Left cardiac atrium (tissue), 4 donors: Measurements from ENCODE around the gene PSMA6. TPM values are rescaled to one million over a fixed set of nuclear protein-coding genes. Genes with fewer than 3 reads are reported as not detected.
A peak's percentile ranks its signal among the peaks of the same experiment; 100 is the strongest.
"Not testable (repeated sequence)": the region's sequence is repeated elsewhere in the genome, so short reads cannot be mapped to it uniquely, and the experiment has no call there.

ENCODE experiments used
- ATAC-seq, 2 donors: fragments of 200-7000 bp; cut with Tn5 transposase; one replicate each; pipeline ENCODE4 v1.9.1; 2020; ENCODE audit warnings: mild to moderate bottlenecking in 2 of 2, moderate library complexity in 2 of 2
- DNase-seq: peaks from one replicate; pipeline ENCODE4 v3.0.0-alpha.2; 2020
- intact Hi-C, 2 donors: fragments of 100-400 bp; cut with DNase I; formaldehyde crosslinking; loops; one replicate each; pipeline versions ENCODE4 v1.14.1 to v1.15.1; 2022 to 2023
- total RNA-seq, 2 donors: library from RNA; stranded (reverse); fragmentation: NEBNext Ultra II Directional; extraction: Animal tissue kit (Norgen Biotek cat#: 25700); gene quantifications; one replicate each; pipeline ENCODE4 v1.2.1, GENCODE V29; 2021
- donor health status: DM: no; HTN: yes; CAD: no.
- donor health status: DM: no; HTN: yes; CAD: no; lungs with severe emphysema.
- donor health status: DM: yes; HTN: yes; CAD: no.
- donor health status: Dilated cardiomyopathy.

The PSMA6 gene
- total RNA-seq, 2 donors from 2014 or later, result 131 to 165 TPM

DNA sequence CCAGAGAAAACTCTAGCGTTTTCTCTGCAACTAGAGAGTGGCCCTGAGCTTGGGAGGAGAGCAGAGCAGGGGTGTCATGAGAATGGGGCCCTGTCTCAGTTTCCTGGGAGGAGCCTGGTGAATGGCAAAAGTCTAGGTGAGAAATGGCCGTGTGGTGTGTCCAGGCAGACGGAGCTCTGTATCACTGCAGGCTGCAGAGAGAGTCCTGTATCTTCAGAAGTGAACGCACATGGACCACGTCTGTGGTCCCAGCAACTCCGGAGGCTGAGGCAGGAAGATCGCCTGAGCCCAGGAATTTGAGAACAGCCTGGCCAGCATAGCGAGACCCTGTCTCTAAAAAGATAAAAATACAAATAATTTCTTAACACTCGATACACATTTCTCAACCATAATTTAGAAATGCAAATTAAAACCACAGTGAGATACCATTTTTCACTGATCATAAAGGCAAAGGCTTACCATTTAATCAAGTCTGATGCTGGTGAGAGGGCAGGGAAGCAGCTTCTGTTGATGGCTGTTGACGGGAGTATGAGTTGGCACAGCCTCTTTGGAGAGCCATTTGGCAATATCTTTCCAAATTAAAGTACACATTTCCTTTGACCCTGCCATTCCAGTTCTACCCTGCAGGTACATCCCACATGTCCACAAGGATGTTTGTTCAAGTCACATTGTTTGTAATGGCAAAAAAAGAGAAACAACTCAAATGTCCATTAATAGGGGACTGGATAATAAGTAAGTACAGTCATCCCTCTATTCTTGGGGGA is 61.4 kb downstream of the PSMA6 start:
- no peak for ATAC-seq
- intact Hi-C loops, result no loop called here
- DNase-seq, result no peak

DNA sequence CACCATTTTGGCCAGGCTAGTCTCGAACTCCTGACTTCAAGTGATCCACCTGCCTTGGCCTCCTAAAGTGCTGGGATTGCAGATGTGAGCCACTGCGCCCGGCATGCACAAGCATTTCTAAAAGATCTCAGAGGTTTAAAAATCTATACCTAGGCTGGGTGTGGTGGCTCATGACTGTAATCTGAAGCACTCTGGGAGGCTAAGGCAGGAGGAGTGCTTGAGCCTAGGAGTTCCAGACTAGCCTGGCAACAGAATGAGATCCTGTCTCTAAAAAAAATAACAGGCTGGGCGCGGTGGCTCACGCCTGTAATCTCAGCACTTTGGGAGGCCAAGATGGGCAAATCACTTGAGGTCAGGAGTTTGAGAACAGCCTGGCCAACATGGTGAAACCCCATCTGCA is 63.1 kb downstream of the PSMA6 start:
- DNase-seq, intact Hi-C loops, ATAC-seq: not testable (repeated sequence)

DNA sequence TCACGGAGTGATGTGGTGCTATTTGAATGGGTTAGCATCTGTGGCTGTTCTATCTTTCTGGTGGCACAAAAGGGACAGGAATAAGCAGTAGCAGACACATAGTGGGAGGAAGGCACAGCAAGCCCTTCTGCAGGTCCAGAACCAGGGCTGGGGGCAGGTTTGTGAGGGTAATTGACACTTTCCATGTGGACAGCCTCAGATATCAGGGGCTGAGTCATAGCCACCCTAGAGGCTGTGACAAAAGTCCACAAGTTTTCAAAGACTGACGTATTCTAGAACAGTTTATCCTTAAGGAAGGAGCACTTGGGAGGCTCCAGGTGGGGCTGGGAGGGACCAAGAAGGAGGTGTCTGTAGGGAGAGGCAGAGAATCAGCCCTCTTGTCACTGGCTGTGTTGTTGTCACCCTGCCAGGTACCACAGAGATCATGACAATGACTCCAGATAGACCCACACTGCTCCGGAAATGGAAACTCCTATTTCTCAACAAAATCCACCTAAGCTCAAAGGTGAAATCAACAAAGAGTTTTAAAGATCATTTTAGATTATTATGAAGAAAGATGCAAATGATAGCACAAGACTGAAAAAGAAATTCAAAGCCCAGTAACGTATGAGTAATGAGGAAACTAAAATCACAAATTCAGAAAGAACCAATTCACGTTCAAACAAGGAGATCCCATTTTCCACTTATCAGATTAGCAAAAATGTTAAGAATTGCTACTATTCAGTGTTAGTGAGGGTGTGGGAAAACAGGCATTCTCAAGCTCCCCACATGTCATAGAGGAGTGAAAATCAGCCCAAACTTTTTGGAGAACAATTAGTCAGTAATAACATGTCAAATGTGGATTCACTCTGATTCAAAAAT is 64.0 kb downstream of the PSMA6 start:
- DNase-seq, result no peak
- peak in 1 of 2 donors; percentile 33 for ATAC-seq

DNA sequence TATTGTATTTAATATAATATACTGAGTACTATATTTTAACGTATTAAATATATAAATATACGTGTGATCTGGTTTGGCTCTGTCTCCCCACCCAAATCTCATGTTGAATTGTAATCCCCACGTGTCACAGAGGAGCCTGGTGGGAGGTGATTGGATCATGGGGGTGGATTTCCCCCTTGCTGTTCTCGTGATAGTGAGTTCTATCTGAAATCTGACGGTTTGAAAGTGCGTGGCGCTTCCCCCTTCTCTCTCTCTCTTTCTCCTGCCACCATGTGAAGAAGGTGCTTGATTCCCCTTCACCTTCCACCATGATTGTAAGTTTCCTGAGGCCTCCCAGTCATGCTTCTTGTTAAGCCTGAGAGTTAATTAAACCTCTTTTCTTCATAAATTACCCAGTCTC is 67.5 kb downstream of the PSMA6 start:
- intact Hi-C loops, ATAC-seq, DNase-seq: not testable (repeated sequence)

More for the DNA sequence above, 64.0 kb downstream of the PSMA6 start:
- intact Hi-C loops, result no loop called here

DNA sequence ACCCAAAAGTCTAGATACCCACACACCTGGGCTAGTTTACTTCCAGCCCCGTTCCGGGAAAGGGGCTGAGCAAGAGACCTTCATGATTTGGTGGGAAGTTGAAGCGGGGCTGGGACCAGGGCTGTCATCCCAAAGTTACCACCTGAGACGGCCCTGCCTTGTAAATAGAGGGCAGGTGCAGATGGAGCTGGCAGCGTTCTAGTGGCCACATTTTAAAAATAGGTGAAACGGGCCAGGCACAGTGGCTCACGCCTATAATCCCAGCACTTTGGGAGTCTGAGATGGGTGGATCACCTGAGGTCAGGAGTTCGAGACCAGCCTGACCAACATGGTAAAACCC is 68.9 kb downstream of the PSMA6 start:
- intact Hi-C loops, result no loop called here
- DNase-seq, result no peak

DNA sequence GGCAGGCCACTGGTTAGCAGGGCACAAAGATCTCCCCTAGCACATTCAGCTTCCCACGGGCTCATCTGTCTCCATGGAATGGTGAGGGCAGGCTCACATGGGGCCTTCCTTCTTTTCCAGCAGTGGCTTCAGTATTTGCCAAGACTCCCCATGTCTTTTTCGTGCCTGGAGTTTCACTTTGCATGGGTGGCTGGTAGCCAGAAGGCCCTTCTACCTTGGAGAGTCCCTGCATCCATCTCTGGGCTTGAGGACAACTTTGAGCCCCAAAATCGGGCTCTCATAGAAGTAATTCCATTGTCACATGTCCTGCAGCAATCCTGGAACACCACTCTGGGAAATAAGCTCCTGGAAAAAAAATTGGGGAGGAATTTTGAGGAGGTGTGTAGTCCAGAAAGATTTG is 70.3 kb downstream of the PSMA6 start:
- intact Hi-C loops, result no loop called here
- DNase-seq (no peak), ATAC-seq (no peak)

More for the DNA sequence above, 68.9 kb downstream of the PSMA6 start:
- ATAC-seq, result no peak

DNA sequence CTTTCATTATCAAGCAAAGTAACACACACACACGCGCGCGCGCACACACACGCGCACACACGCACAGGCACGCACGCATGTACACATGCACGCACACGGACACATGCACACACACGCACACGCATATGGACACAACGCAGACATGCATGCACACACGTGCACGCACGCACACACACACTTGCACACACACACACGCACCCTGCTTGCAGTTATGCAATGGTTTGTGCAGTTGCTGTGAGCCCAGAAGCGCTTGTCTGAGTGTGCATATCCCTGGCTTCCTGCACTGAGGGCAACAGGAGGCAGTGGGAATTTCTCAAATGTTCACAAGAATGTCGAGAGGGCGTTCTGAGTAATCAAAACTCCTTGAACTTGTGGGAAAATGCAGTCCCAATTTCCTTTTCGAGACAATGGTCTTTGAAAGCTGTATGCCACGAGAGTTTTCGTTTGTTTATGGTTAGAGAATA is 70.8 kb downstream of the PSMA6 start:
- no peak for DNase-seq
- no peak for ATAC-seq
- intact Hi-C loops, result no loop called here

DNA sequence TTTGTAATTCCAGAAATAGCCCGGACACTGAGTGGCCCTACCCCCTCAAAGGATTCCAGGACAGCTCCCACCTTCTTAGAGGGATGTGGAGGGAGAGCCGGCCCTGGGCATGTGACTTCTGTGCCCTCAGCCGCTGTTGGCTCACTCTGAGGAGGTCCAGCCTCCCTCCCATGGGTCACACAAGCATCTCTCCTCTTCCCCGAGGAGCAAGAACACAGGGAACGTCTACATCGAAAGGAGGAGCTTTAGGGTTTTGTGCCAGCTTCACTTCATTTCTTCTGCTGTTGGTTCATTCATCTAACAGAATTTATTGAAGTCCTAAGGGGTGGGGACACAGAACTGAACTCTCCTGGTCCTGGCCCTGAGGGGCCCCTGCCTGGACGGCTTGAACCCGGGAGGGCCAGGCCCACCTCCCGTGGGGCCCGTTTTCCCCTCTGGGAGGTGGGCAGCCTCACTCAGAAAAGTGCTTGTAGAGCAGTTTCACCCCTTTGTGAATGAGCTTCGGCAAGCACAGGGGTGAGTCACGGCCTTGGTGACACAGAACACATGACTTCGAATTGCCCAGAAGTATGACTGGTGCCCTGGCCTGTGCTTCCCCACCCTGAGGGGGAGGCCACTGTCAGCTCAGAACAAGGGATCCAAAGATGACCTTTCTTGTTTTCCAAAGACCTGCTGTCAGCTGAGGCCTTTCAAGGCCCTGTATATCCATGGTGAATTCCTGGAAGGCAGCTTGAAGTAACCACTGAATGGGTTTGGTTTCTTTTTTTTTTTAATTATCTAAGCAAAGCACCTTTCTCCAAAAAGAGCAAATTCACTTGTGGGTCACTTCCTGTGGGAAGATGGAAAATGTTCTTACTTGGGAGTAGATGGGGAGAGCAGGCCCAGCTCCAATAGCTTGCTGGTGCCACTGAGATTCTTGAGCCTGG is 73.2 kb downstream of the PSMA6 start:
- peak; percentile 84 for DNase-seq
- ATAC-seq, result peak; percentile 51 to 92
- intact Hi-C loops, result no loop called here

DNA sequence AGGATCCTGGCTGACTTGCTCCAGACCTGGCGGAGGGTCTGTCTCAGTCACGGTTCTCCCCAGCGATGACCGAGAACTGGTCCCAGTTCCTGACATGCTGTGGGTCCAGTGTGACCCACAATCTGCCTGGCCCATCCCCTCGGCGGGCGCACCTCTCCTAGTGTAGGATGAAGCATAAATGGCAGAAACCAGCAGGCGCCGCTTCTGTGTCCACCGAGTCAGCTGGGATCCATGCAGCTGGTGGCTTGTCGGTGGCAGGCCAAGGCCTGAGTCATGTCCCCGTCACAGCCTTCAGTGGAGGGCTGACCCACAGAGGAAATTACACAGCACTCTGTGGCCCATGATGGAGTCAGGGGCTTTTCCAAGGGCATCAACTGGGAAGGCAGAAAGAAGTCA is 73.9 kb downstream of the PSMA6 start:
- peak; percentile 14 to 65 for ATAC-seq
- intact Hi-C loops, result no loop called here

DNA sequence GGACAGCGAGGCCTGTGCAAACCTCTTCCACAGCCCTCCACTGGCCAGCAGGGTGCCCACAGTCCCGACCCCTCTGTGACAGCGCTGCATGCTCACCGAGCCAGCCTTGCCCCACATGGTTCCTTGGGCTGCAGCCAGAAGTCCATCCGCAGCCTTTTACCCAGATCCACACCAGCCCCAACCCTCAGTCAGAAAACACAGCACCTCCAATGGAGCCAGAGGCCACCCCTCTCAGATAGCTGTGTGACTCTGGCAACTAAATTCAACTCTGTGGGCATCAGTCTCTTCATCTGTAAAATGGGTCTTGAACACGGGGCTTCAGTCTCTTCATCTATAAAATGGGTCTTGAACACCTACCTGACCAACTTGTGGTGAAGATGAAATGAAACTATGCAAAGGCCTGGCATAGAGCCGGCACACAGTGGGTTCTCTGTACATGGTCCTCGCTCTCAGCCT is 74.4 kb downstream of the PSMA6 start:
- ATAC-seq (no peak), DNase-seq (no peak)
- intact Hi-C loops, result no loop called here

More for the DNA sequence above, 73.9 kb downstream of the PSMA6 start:
- peak; percentile 47 for DNase-seq

DNA sequence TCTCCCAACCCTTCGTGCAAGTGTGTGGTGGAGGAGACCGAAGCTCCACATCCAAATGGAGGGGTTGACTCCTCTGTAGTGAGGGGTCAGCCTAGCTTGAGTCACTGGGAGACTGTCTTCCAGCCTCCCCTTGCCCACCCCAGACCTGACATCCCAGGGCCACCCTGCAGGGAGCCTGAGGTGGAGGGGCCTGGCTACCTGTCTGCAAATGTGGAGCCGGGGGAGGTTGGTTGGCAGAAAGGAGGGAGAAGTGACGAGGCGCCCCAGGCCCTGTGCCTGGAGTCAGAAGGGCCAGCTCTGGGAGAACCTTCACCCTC is 74.8 kb downstream of the PSMA6 start:
- DNase-seq (no peak), ATAC-seq (no peak)
- intact Hi-C loops, result no loop called here

Other genes starting within 250 kb of the PSMA6 start
- gene FAM177A1, start 246.1 kb upstream of the PSMA6 start, total RNA-seq, result 10 to 100 TPM; 40.4 to 88.2 TPM
- gene PPP2R3C, start 170.4 kb upstream of the PSMA6 start, total RNA-seq, result 10 to 100 TPM; 24.4 to 24.6 TPM
- gene PRORP, start 169.8 kb upstream of the PSMA6 start, total RNA-seq, result 10 to 100 TPM; 17.1 to 20.0 TPM
- gene NFKBIA, start 112.4 kb downstream of the PSMA6 start, total RNA-seq, result 100 to 1,000 TPM in 1 of 2 donors, 10 to 100 TPM in 1; 99.0 to 103 TPM
- gene INSM2, start 241.8 kb downstream of the PSMA6 start, total RNA-seq, result not detected